Activated CD4-positive, alpha-beta T cell treated with anti-CD3 and anti-CD28 coated beads for 1 hour (primary cell): Measurements from ENCODE around the gene CAPZB.

ENCODE experiments used
- DNase-seq: peaks from one replicate; pipeline ENCODE4 v3.0.0-alpha.2; 2020

Gene CAPZB

DNA sequence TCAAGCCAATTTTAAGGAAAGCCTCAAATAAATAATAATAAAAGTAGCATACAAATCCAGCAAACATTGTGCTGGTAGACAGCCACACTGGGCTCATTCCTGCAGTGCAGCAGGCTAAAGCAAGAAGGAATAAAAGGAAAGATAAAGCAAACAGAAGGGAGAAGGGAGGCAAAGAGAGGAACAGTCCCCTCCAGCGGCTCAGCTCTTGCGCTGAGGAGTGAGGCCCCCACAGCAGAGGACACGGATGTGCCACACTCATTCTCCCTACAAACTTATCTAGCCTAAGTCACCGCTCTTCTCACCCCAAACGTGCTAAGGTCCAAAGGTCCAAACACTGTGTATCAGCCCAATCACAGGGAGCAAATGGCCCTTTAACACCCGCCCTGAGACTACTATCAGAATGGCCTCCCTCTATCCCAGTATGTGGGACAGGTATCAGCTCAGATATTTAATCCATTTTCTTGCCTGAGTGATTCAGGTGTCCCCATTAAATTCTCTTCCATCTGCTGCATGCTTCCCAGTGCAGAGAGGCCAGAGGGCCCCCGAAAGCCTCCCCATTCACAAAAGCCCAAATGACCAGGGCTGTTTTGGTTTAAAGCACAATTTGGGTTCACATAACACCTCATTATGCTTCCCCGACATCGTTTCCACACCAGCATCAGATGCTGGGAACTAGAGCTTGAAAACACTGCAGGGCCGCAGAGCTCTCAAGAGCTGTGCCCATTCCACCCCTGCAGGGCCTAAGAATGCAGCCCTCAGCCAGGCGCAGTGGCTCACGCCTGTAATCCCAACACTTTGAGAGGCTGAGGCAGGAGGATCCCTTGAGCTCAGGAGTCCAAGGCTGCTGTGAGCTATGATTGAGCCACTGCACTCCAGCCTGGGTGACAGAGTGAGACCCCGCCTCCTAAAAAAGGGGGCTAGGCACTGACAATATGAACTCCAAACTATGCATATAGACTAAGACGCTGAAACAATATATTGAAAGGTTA is 17.8 kb downstream of the CAPZB start:
- no peak for DNase-seq

DNA sequence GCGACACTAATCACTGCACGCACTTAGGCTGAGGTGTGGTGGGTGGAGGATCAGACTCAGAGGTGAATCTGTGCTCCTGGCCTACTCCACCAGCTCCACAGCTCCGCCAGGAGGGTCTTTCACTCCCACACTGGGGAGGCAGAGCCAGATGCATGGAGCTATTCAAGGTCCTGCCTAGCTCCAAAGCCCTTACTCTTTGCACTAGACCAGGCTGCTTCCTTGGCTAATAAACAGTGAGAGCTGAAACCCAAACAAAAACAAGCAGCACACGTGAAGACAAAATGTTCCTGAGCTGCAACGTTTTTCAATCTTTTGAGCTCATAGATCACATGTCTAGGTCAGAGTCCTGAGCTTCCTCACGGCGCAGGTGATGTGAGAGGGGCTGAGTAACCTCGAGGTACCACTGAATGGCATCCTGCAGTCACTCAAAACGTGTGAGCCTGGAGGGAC is 19.2 kb downstream of the CAPZB start:
- DNase-seq: no peak

DNA sequence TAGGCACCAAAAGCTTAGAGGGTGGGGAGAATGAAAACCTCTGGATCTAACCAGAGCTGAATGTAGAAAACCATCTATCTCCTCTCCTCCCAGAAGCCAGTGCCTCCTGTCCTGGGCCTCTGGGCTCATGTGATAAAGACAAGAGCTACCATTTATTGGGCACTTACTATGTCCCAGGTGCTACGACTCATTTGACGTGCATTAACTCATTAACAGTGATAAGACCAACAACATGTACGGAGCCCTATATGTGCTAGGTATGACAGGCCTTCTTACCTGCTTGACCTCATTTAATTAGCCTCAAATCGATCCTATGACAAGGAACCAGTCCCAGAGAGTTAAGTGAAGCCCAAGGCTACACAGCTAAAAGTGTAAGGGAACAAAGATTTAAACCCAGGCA is 19.7 kb downstream of the CAPZB start:
- no peak for DNase-seq

DNA sequence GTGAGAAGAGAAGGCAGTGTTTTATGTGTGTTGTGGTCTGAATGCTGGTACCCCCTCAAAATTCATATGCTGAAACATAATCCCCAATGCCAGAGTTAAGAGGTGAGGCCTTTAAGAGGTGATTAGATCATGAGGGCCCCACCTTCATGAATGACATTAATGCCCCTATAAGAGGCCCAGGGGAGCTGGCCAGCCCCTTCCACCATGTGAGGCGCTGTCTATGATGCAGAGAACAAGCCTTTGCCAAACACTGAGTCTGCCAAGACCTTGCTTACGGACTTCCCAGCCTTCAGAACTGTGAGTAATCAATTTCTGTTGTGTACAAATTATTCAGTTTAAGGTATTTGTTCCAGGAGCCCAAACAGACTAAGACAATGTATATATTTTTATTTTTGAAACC is 20.2 kb downstream of the CAPZB start:
- DNase-seq: no peak

DNA sequence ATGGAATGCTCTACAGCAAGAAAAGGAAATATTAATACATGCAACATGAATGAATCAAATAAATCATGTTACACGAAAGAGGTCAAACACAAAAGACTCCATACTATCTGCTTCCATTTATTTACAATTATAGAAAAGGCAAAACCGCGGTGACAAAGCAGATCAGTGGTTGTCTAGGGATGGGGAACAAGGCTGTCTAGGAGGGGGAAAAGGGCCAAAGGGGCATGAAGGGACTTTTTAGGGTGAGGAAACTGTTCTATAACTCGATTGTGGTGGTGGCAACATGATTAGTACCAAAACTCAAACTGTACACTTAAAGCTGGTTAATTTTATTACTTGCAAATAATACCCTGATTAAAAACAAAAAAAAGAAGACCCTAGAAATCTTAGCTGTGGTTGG is 20.6 kb downstream of the CAPZB start:
- DNase-seq: no peak

DNA sequence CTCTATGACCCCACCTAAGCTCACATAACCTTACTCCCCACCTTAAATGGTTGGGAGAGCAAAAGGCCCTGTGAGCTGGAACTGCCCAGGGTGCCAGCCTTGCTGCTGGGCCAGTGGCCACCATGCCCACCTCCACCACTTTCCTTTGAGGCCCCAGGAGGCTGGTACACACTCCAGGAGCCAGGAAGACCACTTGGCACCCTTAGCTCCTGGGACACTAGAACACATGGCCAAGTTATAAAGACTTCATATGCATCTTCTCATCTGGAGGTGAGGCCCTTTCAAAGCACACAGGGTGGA is 21.9 kb downstream of the CAPZB start:
- DNase-seq: no peak

DNA sequence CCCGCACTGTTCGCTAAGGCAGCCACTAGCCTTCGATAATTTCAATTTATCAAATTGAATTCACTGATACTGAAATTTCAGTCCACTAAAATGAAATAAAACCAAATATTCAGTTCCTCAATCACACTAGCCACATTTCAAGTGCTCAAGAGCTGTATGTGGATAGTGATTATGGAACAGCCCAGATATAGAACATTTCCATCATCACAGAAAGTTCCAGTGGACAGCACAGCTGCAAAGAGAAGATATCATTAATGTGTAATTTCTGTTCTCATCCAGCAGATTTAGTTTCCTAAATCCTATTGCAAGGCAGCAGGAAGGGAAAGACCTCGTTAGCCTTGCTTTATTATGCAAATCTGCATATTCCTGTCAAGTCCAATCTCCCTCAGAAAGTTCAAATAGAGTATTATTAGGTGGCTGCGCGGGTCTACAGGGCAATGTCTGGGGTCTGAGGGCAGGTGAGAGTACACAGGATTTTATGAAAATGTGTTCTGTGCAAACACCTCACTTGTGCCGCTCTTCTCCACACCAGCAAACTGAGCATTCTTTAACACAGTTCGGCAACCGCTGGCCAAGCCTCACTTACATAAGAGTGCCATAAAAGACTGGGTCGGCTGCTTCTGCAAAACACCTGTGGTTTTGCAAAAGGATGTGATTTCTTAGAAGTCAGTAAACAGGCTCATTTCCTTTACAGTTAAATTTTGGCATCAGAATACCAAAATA is 22.4 kb downstream of the CAPZB start:
- peak; percentile 41 for DNase-seq

DNA sequence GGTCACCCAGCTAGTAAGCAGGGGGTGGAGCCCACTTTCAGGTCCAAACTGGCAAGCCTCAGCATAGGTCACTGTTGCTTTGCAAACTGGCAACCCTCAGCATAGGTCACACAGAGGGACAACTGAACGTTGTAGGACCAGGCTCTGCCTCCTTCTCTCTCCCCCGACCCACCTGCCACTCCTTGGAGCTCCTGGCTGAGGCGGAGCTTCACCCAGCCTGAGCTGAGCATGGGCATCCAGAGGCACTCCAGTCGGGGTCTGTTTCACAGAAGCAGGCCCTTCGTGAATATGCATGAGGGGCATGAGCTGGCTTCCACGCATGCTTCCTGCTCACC is 24.2 kb downstream of the CAPZB start:
- DNase-seq: no peak

DNA sequence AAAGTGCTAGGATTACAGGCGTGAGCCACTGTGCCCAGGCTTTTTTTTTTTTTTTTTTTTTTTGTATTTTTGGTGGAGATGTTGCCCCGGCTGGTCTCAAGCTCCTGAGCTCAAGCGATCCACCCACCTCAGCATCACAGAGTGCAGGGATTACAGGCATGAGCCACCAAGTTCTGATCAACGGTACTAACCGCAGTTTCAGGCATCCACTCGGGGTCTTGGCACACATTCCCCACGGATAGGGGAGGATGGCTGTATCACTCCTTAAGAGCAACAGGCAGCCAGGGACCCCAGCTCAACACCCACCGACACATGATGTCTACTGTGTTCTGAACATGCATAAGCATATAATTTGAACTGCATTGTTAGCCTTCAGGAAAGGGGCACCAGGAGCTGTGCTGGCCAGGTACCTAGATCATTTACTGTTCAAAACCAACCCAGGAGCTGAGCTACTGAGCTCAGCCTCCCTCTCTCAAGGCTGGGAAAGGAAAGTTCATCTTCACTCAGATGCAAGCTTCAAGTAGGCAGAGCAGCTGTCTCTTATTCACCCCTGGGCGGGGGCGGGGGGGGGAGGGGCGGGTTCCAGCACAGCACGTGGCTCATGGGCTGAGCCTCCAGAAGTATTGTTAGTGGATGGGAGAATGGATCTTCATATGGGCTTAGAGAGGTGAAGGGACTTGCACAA is 24.7 kb downstream of the CAPZB start:
- no peak for DNase-seq

DNA sequence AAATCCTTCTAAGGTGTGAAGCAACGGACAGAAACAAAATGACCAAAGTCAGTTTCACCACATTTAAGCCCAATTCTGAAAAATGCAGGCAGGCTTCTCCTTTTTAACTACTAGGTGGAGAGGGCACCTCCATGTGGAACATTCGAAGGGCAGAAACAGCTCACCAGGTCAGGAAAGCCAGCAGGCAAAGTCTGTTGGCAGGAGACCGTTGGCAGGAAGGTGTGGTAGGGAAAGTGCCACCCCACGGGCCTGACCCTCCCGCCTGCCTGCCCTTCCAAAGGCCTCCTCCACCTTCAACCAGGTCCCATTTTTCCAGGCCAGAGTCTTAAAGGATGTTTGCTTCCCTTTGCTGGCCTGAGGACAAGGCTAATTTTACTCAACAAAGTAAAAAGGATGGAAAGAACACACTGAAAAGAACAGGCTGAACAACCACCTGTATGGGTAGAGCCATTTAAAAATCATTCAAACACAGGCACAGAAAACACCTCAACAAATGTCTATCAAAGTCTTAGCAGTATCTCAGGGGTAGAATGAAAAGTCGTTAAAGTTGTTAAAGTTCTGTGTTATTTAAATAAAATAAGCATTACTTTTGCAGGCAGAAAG is 26.4 kb downstream of the CAPZB start:
- no peak for DNase-seq

DNA sequence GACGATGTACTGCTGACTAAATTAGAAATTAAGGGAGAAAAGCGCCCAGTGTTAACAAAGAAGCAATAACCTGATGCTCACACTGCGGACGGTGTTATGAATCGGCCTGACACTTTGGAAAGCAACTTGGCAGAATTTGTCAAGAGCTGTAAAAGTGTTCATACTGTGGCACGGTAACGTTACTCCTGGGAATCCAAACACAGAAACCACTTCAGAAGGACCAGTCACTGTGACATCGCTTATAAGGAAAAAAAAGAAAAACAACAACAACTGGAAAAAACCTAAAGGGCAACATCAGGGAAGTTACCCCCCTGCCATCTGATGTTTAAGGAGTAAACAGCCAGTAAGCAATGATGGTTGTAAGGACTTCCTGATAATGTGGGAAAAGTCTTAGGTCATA is 27.7 kb downstream of the CAPZB start:
- DNase-seq: no peak

DNA sequence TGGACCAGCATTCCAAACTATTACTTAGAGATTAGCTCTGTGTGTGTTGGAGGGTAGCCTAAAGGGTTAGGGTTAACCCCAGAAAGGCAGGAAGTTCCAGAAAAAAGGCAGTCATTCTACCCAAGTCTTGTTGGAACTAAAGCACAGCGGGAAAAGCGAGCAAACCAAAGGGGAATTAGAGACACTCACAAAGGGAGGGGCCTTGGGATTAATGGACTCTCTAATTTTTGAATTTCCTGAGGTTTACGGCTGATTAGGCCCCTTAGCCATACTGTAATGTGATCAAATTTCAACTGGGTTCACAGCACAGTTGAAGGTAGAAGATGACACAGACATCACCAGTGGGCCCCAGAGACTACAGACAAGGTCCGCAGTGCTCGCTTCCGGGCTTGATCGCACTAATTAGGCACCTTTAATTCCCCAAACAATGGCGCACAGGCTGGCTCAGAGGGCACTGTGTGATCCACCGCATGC is 28.3 kb downstream of the CAPZB start:
- DNase-seq: no peak

DNA sequence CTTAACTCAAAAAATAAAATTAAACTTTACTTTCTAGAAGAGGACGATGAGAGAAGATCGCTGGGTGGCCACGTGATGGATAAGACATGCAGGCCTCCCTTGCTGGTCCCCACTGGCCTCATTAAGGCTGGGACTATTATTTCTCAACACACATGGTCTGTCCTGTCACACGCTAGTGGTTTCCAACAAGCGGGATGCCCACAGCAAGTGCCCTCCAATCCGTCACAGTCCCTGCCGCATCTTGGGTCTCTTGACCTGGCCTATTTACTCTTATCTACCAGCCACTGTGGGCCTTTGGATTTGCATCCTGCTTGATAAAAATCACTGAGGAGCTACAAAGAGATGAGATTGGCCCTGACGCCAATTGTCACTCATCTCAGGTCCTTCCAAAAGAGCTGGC is 30.0 kb downstream of the CAPZB start:
- no peak for DNase-seq

DNA sequence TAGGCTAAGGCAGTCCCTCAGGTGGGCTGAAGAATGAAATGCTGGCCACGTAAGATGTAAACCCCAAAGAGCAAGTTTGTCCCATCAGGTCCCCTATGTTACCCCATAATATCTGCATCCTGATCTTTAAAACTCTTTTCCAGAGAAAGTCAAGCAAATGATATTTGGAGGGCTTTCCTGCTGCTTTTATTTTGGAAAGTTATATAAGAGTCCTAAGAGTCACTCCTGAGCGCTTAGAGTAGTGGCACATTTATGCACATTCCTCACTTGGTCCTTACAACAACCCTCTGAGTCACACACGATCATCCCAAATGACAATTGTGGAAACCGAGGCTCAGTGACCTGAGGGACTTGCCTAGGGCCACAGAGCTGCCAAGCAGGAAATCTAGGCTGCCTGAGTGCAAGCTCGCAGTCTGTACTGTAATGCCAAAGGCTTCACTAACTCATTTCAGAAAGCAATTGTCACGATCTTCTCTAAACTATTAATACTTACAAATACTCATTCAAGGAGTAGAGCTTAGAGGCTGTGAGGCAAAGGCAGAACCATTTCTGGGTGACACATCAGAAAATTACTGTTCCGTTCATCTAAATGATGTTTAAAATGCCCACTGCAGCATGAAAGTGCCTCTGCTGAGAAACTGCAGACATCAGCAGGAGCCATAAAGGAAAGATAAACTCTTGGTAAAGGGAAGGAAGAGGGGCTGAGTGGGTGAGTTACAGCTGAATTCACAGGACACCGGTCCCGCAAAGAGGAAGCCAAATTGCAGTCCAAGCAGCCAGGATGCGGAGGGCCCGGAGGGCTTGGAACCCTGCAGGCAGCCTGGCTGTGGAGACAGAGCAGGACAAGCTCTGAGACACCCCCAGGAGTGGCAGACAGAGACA is 30.8 kb downstream of the CAPZB start:
- no peak for DNase-seq

DNA sequence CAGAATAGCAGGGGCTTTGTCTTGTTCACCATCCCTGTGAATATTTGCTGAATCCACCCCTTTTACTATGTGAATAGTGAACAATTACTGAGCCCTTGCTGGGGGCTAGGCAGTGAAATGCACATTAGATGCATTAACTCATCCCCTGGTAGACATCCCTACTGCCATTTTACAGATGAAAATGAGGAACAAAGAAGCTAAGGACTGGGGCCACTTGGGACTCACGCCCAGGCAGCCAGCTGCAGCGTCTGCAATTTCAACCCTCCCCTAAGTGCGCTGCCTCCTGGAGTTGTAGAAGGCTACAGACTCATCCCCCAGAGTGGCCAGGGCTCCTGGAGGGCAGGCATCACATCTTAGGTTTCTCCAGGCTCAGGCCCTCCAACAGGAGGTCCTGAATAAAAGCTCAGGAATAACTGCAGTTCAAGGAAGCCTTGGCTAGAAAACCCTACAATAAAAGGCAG is 31.6 kb downstream of the CAPZB start:
- no peak for DNase-seq

DNA sequence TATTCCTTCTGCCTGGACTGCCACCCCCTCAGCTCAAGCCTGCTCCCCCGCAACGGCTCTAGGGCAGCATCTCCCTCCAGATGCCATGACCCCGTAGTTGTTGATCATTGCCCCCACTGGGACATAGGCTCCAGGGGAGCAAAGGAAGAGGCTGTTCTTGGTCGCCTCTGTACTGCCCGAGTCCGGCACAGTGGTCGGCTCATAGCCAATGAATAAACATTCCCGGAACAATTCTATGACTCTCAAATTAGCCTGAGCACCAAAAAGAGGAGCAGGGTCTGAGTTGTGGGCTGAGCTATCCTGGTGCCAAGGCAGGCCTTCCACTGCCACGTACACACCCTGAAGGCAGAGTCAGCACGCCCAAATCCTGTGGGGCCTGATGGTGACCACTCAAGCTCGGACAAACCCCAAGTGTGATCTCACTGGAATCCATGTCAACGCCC is 33.1 kb downstream of the CAPZB start:
- no peak for DNase-seq

DNA sequence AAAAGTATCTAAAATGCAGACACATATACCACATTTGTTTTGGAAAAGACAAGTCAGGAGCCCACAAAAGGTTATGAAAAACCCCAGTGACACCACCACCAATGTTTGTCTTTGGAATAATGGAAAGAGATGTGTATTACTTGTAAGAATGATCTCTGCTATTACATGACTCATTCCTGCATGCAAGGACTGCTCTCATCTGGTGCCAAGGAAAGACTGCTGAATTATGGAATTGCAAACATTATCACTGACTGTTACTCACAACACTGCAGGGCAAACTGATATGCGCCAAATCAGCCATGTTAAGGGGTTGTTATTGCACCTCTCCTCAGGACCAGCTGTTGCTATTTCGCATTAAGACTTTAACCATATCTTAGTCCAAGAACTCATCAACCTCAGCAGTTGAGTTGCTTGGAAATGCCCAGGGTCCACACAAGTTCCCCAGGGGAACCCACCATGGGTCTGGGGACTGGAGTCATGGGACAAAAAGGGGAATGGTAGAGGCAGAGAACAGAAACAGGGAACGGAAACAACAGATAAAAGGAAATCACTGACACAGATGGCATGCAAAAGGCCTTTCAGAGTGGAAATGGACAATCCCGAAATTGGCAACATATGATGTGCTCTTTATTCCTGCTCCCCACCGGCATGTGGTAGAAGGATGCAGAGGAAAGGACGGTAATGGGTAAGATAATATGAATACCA is 34.4 kb downstream of the CAPZB start:
- no peak for DNase-seq

DNA sequence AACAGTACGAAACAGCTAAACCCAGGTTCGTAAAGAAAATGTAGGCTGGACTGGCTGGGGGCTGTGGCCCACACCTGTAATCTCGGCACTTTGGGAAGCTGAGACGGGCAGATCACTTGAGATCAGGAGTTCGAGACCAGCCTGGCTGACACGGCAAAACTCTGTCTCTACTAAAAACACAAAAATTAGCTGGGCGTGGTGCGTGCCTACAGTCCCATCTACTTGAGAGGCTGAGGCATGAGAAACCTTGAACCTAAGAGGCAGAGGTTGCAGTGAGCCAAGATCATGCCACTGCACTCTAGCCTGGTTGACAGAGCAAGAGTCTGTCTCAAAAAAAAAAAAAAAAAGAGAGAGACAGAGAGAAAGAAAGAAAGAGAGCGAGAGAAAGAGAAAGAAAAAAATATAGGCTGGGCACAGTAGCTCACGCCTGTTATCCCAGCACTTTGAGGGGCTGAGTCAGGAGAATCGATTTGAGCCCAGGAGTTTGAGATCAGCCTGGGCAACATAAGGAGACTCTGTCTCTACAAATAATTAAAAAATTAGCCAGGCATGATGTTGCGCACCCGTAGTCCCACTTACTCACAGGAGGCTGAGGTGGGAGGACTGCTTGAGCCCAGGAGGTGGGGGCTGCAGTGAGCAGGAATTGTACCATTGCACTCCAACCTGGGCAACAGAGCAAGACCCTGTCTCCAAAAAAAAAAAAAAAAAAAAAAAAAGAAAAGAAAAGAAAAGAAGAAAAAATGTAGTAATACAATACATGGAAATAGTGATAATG is 35.7 kb downstream of the CAPZB start:
- DNase-seq: no peak

DNA sequence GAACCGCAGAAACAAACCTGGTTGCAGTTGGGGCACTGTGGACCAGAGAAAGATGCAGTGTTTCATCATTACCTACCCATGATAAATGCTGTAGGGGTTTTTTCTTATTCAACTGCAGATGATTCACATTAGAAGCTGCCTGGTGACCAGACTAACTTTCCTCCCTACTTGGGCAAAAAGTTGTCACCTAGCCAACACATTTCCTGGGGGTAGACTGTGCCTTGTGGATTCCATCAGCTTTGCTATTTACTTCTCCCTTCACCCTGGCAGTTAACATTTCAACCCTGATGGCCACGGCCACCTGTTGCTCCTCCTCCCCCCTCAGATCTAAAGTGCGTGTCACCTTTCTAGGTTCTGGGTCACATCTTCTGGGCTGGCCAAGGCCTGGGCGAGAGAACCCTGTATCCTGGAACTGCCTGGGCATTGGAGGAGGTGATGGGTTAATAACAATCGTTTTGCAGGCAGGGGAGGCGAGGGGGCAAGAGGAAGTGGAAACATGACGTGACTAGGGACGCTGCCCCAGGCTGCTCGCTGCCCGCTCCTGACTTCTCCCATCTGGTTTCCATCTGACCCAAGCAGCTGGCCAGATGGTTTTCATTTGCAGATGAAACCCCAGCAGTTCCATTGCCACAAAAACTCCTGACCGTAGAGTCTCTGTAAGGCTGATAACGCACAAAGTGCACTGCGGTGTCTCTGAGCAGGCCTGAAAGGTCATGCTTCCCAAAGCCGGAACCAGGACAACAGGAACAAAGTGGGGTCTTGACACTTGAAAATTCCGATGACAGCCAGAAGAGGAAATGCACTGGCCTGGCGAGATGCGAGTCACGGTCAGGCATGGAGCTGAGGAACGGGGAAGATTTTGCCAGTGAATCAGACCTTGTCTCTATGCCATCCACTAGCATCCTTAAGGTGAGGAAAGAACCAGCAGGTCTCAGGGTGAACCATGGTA is 36.6 kb downstream of the CAPZB start:
- no peak for DNase-seq
